Non-pigmented ciliary epithelial cell (primary cell): ENCODE data around the gene KRT76.
"Not testable (repeated sequence)": the region's sequence is repeated elsewhere in the genome, so short reads cannot be mapped to it uniquely, and the experiment has no call there.

Experiments used
- DNase-seq: peaks from one replicate; pipeline ENCODE4 v3.0.0-alpha.2; 2010; ENCODE audit warnings: low read depth

KRT76 gene

GRCh38 chr12:52781399-52782082 lies 4.4 kb upstream of the KRT76 start:
- DNase-seq, result no peak

- no peak for DNase-seq
These were observed 2.8 kb upstream of the KRT76 start for GRCh38 chr12:52779914-52780313.

- no peak for DNase-seq
These were observed 1.7 kb upstream of the KRT76 start for GRCh38 chr12:52778833-52779232.

GRCh38 chr12:52777566-52777965 lies 421 bp upstream of the KRT76 start:
- no peak for DNase-seq

GRCh38 chr12:52776435-52776834 lies 710 bp downstream of the KRT76 start:
- no peak for DNase-seq

- no peak for DNase-seq
These were observed 2.4 kb downstream of the KRT76 start for GRCh38 chr12:52774629-52775250.

- no peak for DNase-seq
These were observed 4.4 kb downstream of the KRT76 start for GRCh38 chr12:52772772-52773171.

- no peak for DNase-seq
These were observed 5.0 kb downstream of the KRT76 start for GRCh38 chr12:52772188-52772587.

- no peak for DNase-seq
These were observed 5.6 kb downstream of the KRT76 start for GRCh38 chr12:52771505-52771904.

- no peak for DNase-seq
These were observed 6.1 kb downstream of the KRT76 start for GRCh38 chr12:52771088-52771487.

- DNase-seq, result no peak
These were observed 7.2 kb downstream of the KRT76 start for GRCh38 chr12:52769946-52770345.

- DNase-seq, result no peak
These were observed 7.8 kb downstream of the KRT76 start for GRCh38 chr12:52769354-52769753.

GRCh38 chr12:52768479-52769200 lies 8.5 kb downstream of the KRT76 start:
- no peak for DNase-seq

GRCh38 chr12:52767427-52767826 lies 9.7 kb downstream of the KRT76 start:
- no peak for DNase-seq

- no peak for DNase-seq
These were observed 10.1 kb downstream of the KRT76 start for GRCh38 chr12:52767020-52767379.

GRCh38 chr12:52766351-52767019 lies 10.7 kb downstream of the KRT76 start:
- no peak for DNase-seq

GRCh38 chr12:52765702-52766101 lies 11.4 kb downstream of the KRT76 start:
- DNase-seq, result no peak

- no peak for DNase-seq
These were observed 13.2 kb downstream of the KRT76 start for GRCh38 chr12:52763991-52764390.

GRCh38 chr12:52763036-52763659 lies 14.0 kb downstream of the KRT76 start:
- no peak for DNase-seq

- DNase-seq, result no peak
These were observed 15.3 kb downstream of the KRT76 start for GRCh38 chr12:52761802-52762201.

GRCh38 chr12:52761218-52761617 lies 15.9 kb downstream of the KRT76 start:
- DNase-seq, result not testable (repeated sequence)

GRCh38 chr12:52760623-52761022 lies 16.5 kb downstream of the KRT76 start:
- DNase-seq, result no peak
